Kidney (tissue), 14 donors: Measurements from ENCODE around the gene PCDHGA1. TPM values are rescaled to one million over a fixed set of nuclear protein-coding genes. Genes with fewer than 3 reads are reported as not detected.

Experiments
- DNase-seq, 5 donors: peaks; one replicate each; pipeline ENCODE4 v3.0.0-alpha.2; 2013 to 2020
- FAIRE-seq: peaks from 2 replicates; lab custom pipeline; 2012; peaks lifted over from hg19 to GRCh38; lab: Jason Lieb, UNC
- H3K27ac ChIP-seq, 2 donors: one replicate each; pipeline ENCODE4 v1.7.0; 2013; ENCODE audit warnings: low read depth in 2 of 2, low read length in 2 of 2, inconsistent platforms in 1 of 2
- H3K27me3 ChIP-seq: one replicate; pipeline ENCODE4 v1.7.1; 2013; ENCODE audit warnings: low read length, inconsistent platforms; ENCODE audit not compliant: control insufficient read depth, insufficient read depth
- H3K36me3 ChIP-seq, 3 donors: one replicate each; pipeline versions ENCODE4 v1.7.0 to v1.7.1; 2013; ENCODE audit warnings: low read length in 3 of 3, control low read depth in 1 of 3, inconsistent platforms in 1 of 3; ENCODE audit not compliant: insufficient read depth in 3 of 3, control insufficient read depth in 2 of 3
- H3K4me1 ChIP-seq, 3 donors: one replicate each; pipeline versions ENCODE4 v1.7.0 to v1.7.1; 2013; ENCODE audit warnings: low read length in 3 of 3, inconsistent platforms in 1 of 3, low read depth in 1 of 3; ENCODE audit not compliant: control insufficient read depth in 2 of 3, insufficient read depth in 2 of 3
- H3K4me3 ChIP-seq, 3 donors: one replicate each; pipeline versions ENCODE4 v1.7.0 to v1.8.1; 2013; ENCODE audit warnings: low read length in 3 of 3, control low read depth in 1 of 3, inconsistent platforms in 1 of 3
- H3K9ac ChIP-seq, 3 donors: one replicate each; pipeline versions ENCODE4 v1.7.0 to v1.7.1; 2013; ENCODE audit warnings: low read length in 3 of 3, control low read depth in 1 of 3, inconsistent platforms in 1 of 3
- H3K9me3 ChIP-seq, 3 donors: one replicate each; pipeline versions ENCODE4 v1.7.0 to v1.7.1; 2013; ENCODE audit warnings: low read length in 3 of 3, control low read depth in 1 of 3, inconsistent platforms in 1 of 3; ENCODE audit not compliant: control insufficient read depth in 2 of 3, insufficient read depth in 1 of 3
- CTCF ChIP-seq: IDR thresholded peaks from 3 replicates; pipeline ENCODE4 v1.5.1; 2012; ENCODE audit warnings: mild to moderate bottlenecking, moderate library complexity, borderline replicate concordance; ENCODE audit not compliant: insufficient read depth; ENCODE audit errors: extremely low read depth
- intact Hi-C: fragments of 100-400 bp; cut with DNase I; formaldehyde crosslinking; loops from one replicate; pipeline ENCODE4 v1.11.1; 2022
- polyA plus RNA-seq: library from polyadenylated mRNA; stranded (reverse); fragments of 350-450 nt; fragmentation: Illumina TruSeq; extraction: RNeasy Lipid Tissue Mini Kit (QIAGEN cat#74804); gene quantifications from one replicate; pipeline ENCODE4 v1.2.3, GENCODE V29; 2014; ENCODE audit warnings: low read depth, low replicate concordance; ENCODE audit not compliant: insufficient read depth
- total RNA-seq: library from RNA; stranded (reverse); fragmentation: NEBNext Ultra II Directional; extraction: Animal tissue kit (Norgen Biotek cat#: 25700); gene quantifications from one replicate; pipeline ENCODE4 v1.2.1, GENCODE V29; 2021
- donor health status: control.
- donor health status: control.
- donor health status: control.
- donor health status: control.
- donor health status: control.
- donor health status: DM: yes; HTN: yes; CAD: no.
- donor health status: Normal renal cell carcinoma (clear cell type).

PCDHGA1 gene
- total and polyA plus RNA-seq, 2 donors from 2014 or later, result 0.19 to 0.69 TPM

DNA sequence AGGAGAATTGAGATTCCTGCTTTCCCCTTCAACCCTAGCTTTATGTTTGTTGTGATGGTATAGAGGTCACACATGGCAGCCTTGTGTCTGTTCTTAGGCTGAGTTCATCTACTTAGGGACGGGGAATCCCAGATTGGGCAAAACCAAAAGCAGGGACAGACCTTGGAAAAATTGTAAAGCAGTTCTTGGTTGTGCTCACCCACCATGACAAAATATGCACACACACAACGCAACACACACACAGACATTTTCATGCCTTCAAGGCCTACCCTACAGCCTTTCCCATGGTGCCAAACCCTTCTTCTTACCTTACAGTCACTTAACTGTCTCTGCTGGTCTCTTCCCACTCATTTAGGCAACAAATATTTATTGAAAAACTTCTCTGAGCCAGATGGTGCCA lies 173.4 kb downstream of the PCDHGA1 start:
- Histone ChIP-seq H3K4me3 (no peak overlapping the region), H3K4me1 (no peaks in the 10 kb centered on the region), H3K27ac (no peak overlapping the region), H3K27me3 (no peaks in the 10 kb centered on the region), H3K36me3 (no peaks in the 10 kb centered on the region), H3K9me3 (no peaks in the 10 kb centered on the region), H3K9ac (no peak overlapping the region)
- FAIRE-seq (no peak), DNase-seq (no peak)
- intact Hi-C loops, result no loop called here
- TF ChIP-seq CTCF, result no peak

- intact Hi-C loops, result no loop called here
- Histone ChIP-seq H3K36me3 (no peaks in the 10 kb centered on the region), H3K9me3 (no peaks in the 10 kb centered on the region), H3K4me3 (no peak overlapping the region), H3K9ac (no peak overlapping the region), H3K27ac (no peak overlapping the region), H3K4me1 (peaks cover under 1 to 1% (median under 1%) of the 10 kb centered on the region in 3 donors), H3K27me3 (no peaks in the 10 kb centered on the region)
- TF ChIP-seq CTCF, result no peak
- DNase-seq, result no peak
- no peak for FAIRE-seq
Observed at GRCh38 chr5:141504216-141504615, 173.9 kb downstream of the PCDHGA1 start.

GRCh38 chr5:141506381-141507155 lies 176.3 kb downstream of the PCDHGA1 start:
- Histone ChIP-seq H3K4me3 (no peak overlapping the region), H3K4me1 (peaks cover 4 to 6% (median 6%) of the 10 kb centered on the region in 3 donors), H3K27me3 (no peaks in the 10 kb centered on the region), H3K36me3 (peaks cover 0 to 3% (median 0%) of the 10 kb centered on the region in 3 donors), H3K9ac (no peak overlapping the region), H3K27ac (no peak overlapping the region), H3K9me3 (no peaks in the 10 kb centered on the region)
- FAIRE-seq (no peak), DNase-seq (no peak)
- TF ChIP-seq CTCF, result no peak
- intact Hi-C loops, result no loop called here
